AG04450 (cell line): Measurements from ENCODE around the gene SLC17A2. TPM values are rescaled to one million over a fixed set of nuclear protein-coding genes. Genes with fewer than 3 reads are reported as not detected.

Source experiments
- CTCF ChIA-PET: fragments of 300-600, 350-600 bp; formaldehyde crosslinking; extraction: SDS; loops from one replicate; lab custom pipeline; 2022; ENCODE audit warnings: antibody characterized with exemption, inconsistent platforms; lab: Charles Lee
- POLR2A ChIA-PET: fragments of 350-600 bp; formaldehyde crosslinking; extraction: SDS; loops from one replicate; lab custom pipeline; 2021; ENCODE audit warnings: antibody characterized with exemption, inconsistent platforms; lab: Yijun Ruan, JAX
- DNase-seq: peaks from one replicate; pipeline ENCODE4 v3.0.0-alpha.2; 2011; ENCODE audit warnings: low read depth, low spot score
- H3K27ac ChIP-seq: one replicate; pipeline ENCODE4 v1.5.1; 2012; ENCODE audit warnings: low read depth, low read length, control low read depth
- H3K27me3 ChIP-seq: one replicate; pipeline ENCODE4 v1.6.0; 2012; ENCODE audit warnings: low read length; ENCODE audit not compliant: control insufficient read depth, insufficient read depth
- H3K4me3 ChIP-seq: 2 replicates; pipeline ENCODE4 v1.5.1; 2011; ENCODE audit warnings: mild to moderate bottlenecking, low read depth, low read length, control low read depth
- H3K9me3 ChIP-seq: 2 replicates; pipeline ENCODE4 v1.5.1; 2012; ENCODE audit warnings: low read length; ENCODE audit not compliant: control insufficient read depth, insufficient read depth
- CTCF ChIP-seq: IDR thresholded peaks from 2 replicates; pipeline ENCODE4 v1.5.1; 2011; ENCODE audit warnings: low read depth, low read length, control low read depth, inconsistent platforms
- polyA minus RNA-seq: library from RNA; depleted of rRNA, polyadenylated mRNA; stranded (reverse); fragments of >200 nt; gene quantifications from 2 replicates; pipeline ENCODE4 v1.2.3, GENCODE V29; 2011; rRNA and poly(A)+ RNA removed
- polyA plus RNA-seq: library from polyadenylated mRNA; depleted of rRNA; stranded (reverse); fragments of >200 nt; gene quantifications from 2 replicates; pipeline ENCODE4 v1.2.3, GENCODE V29; 2011; rRNA removed

Gene SLC17A2
- polyA plus RNA-seq (not detected in 2 replicates), polyA minus RNA-seq (not detected in 2 replicates)

GRCh38 chr6:25930532-25931410 lies at the start of gene SLC17A2:
SLC17A2 (minus strand) TSS chr6:25930691; CDS start chr6:25925796, 4,895 bp downstream.
- Histone ChIP-seq H3K4me3 (no peak within 1 kb of the TSS), H3K27me3 (no peaks in the 10 kb centered on the region), H3K9me3 (no peaks in the 10 kb centered on the region), H3K27ac (no peak within 1 kb of the TSS)
- no peak for DNase-seq
- TF ChIP-seq CTCF = no peak
- POLR2A ChIA-PET = no interaction called here
- CTCF ChIA-PET = no interaction called here

- CTCF ChIA-PET = interaction anchor here (1.7 to 4.3 kb wide), 3 partner anchors 16 to 28 kb away, joined by 6 to 27 read pairs (median 22); no protein-coding TSS in a partner anchor
- POLR2A ChIA-PET = no interaction called here
- no peak overlapping the region for H3K4me3 ChIP-seq
- no peak for TF ChIP-seq CTCF
- H3K27me3 ChIP-seq = no peaks in the 10 kb centered on the region
- no peak overlapping the region for H3K27ac ChIP-seq
- no peaks in the 10 kb centered on the region for H3K9me3 ChIP-seq
- DNase-seq = no peak
Observed at GRCh38 chr6:25975923-25976560, 45.6 kb upstream of the SLC17A2 start.

GRCh38 chr6:25973923-25974555 lies 43.5 kb upstream of the SLC17A2 start:
- DNase-seq = no peak
- POLR2A ChIA-PET = no interaction called here
- Histone ChIP-seq H3K9me3 (no peaks in the 10 kb centered on the region), H3K4me3 (no peak overlapping the region), H3K27me3 (no peaks in the 10 kb centered on the region), H3K27ac (no peak overlapping the region)
- CTCF ChIA-PET = interaction anchor here (0.8 to 4.3 kb wide), 3 partner anchors 19 to 43 kb away, joined by 5 to 27 read pairs (median 20); no protein-coding TSS in a partner anchor
- TF ChIP-seq CTCF = no peak

GRCh38 chr6:25972902-25973301 lies 42.4 kb upstream of the SLC17A2 start:
- ChIA-PET POLR2A (no interaction called here), CTCF (interaction anchor here (1.3 to 4.3 kb wide), 3 partner anchors 20 to 44 kb away, joined by 5 to 27 read pairs (median 20); a partner anchor contains a TSS)
- H3K9me3 ChIP-seq = no peaks in the 10 kb centered on the region
- no peaks in the 10 kb centered on the region for H3K27me3 ChIP-seq
- H3K4me3 ChIP-seq = no peak overlapping the region
- no peak for TF ChIP-seq CTCF
- no peak overlapping the region for H3K27ac ChIP-seq
- no peak for DNase-seq
